Suprapubic skin (tissue), 4 donors: ENCODE measurements around the gene ELP1. TPM values are rescaled to one million over a fixed set of nuclear protein-coding genes. Genes with fewer than 3 reads are reported as not detected.
A peak's percentile ranks its signal among the peaks of the same experiment; 100 is the strongest.

Source experiments
- DNase-seq, 2 donors: peaks; one replicate each; pipeline ENCODE4 v3.0.0-alpha.2; 2019; ENCODE audit warnings: low spot score in 2 of 2
- H3K27ac ChIP-seq: fragments of 200-600 bp; sonication (generic); one replicate; pipeline ENCODE4 v1.5.1; 2019
- H3K27me3 ChIP-seq: fragments of 200-600 bp; sonication (generic); one replicate; pipeline ENCODE4 v1.5.1; 2019
- H3K36me3 ChIP-seq: fragments of 200-600 bp; sonication (generic); one replicate; pipeline ENCODE4 v1.5.1; 2019
- H3K4me1 ChIP-seq: fragments of 200-600 bp; sonication (generic); one replicate; pipeline ENCODE4 v1.5.1; 2019
- H3K4me3 ChIP-seq: fragments of 200-600 bp; sonication (generic); one replicate; pipeline ENCODE4 v1.5.1; 2019; ENCODE audit warnings: mild to moderate bottlenecking
- H3K9me3 ChIP-seq: fragments of 200-600 bp; sonication (generic); one replicate; pipeline ENCODE4 v1.5.1; 2019
- CTCF ChIP-seq, 2 donors: fragments of 200-600 bp in 1 of 2; fragments of 450-650 bp in 1 of 2; sonication (generic) in 1 of 2; IDR thresholded peaks; one replicate each; pipeline ENCODE4 v1.5.1; 2016 to 2019; ENCODE audit warnings: antibody characterized with exemption in 2 of 2, mild to moderate bottlenecking in 1 of 2, moderate library complexity in 1 of 2
- EP300 ChIP-seq: sonication (generic); formaldehyde crosslinking; IDR thresholded peaks from one replicate; pipeline ENCODE4 v1.6.1; 2017; ENCODE audit warnings: antibody characterized with exemption
- POLR2A ChIP-seq, 2 donors: fragments of 450-650 bp; IDR thresholded peaks; one replicate each; pipeline ENCODE4 v1.6.1; 2017; ENCODE audit warnings: antibody characterized with exemption in 2 of 2, mild to moderate bottlenecking in 2 of 2, moderate library complexity in 2 of 2
- POLR2AphosphoS5 ChIP-seq, 3 donors: sonication (generic); formaldehyde crosslinking; IDR thresholded peaks; one replicate each; pipeline ENCODE4 v1.6.1; 2017; ENCODE audit warnings: antibody characterized with exemption in 3 of 3
- WGBS: methylation state at CpG from one replicate; pipeline ENCODE4 v1.1.5; 2018; 5-methylcytosine and 5-hydroxymethylcytosine counted together
- total RNA-seq, 4 donors: library from RNA; depleted of rRNA; stranded (reverse); fragments of >200 nt; gene quantifications; one replicate each; pipeline ENCODE4 v1.1.0, GENCODE V29; 2016

ELP1 gene
- 10 to 100 TPM; 22.2 to 34.2 (median 23.2) TPM for total RNA-seq

GRCh38 chr9:108933718-108934322 is at the start of gene ELP1:
Gene ELP1, minus strand, starts transcription at chr9:108934124. Its CDS starts 2,978 bp downstream, at chr9:108931146.
- peak; percentile 94 to 95 for DNase-seq
- WGBS = under 1% methylated on average over 26 of the region's 48 CpGs

GRCh38 chr9:108980893-108981292 is 47.0 kb upstream of the ELP1 start:
- TF ChIP-seq CTCF (IDR thresholded peaks at IDR 0.05) (no peak), EP300 (no peak), POLR2A (IDR thresholded peaks at IDR 0.05) (no peak), POLR2AphosphoS5 (IDR thresholded peaks at IDR 0.05) (no peak)
- 70% methylated on average over 2 of the region's 2 CpGs for WGBS
- DNase-seq = no peak
- no peak overlapping the region for H3K27ac ChIP-seq
- no peaks in the 10 kb centered on the region for H3K36me3 ChIP-seq
- H3K4me3 ChIP-seq = no peak overlapping the region
- no peaks in the 10 kb centered on the region for H3K27me3 ChIP-seq
- peaks cover 5% of the 10 kb centered on the region for H3K4me1 ChIP-seq
- H3K9me3 ChIP-seq = no peaks in the 10 kb centered on the region

More at GRCh38 chr9:108933718-108934322, at the start of gene ELP1:
- no peaks in the 10 kb centered on the region for H3K9me3 ChIP-seq
- peaks cover 26% of the 10 kb centered on the region for H3K4me1 ChIP-seq
- no peaks in the 10 kb centered on the region for H3K27me3 ChIP-seq
- peak in 2 of 3 donors; percentile 36 to 67 for TF ChIP-seq POLR2AphosphoS5 (IDR thresholded peaks at IDR 0.05)
- peak in 1 of 2 donors; percentile 40 for TF ChIP-seq POLR2A (IDR thresholded peaks at IDR 0.05)
- peak in 1 of 2 donors; percentile 18 for TF ChIP-seq CTCF (IDR thresholded peaks at IDR 0.05)
- no peak for TF ChIP-seq EP300
- H3K36me3 ChIP-seq = peaks cover 9% of the 10 kb centered on the region
- H3K27ac ChIP-seq = peak within 1 kb of the TSS; percentile 85
- H3K4me3 ChIP-seq = peak within 1 kb of the TSS; percentile 87

GRCh38 chr9:108978205-108978604 is 44.3 kb upstream of the ELP1 start:
- no peak overlapping the region for H3K4me3 ChIP-seq
- DNase-seq = no peak
- no peaks in the 10 kb centered on the region for H3K36me3 ChIP-seq
- no peak overlapping the region for H3K27ac ChIP-seq
- peaks cover 7% of the 10 kb centered on the region for H3K4me1 ChIP-seq
- WGBS = 17% methylated on average over 1 of the region's 1 CpG
- TF ChIP-seq POLR2A (IDR thresholded peaks at IDR 0.05) (no peak), CTCF (IDR thresholded peaks at IDR 0.05) (no peak), POLR2AphosphoS5 (IDR thresholded peaks at IDR 0.05) (no peak), EP300 (no peak)
- no peaks in the 10 kb centered on the region for H3K27me3 ChIP-seq
- no peaks in the 10 kb centered on the region for H3K9me3 ChIP-seq

- H3K9me3 ChIP-seq = no peaks in the 10 kb centered on the region
- H3K4me3 ChIP-seq = no peak overlapping the region
- WGBS = 77% methylated on average over 5 of the region's 5 CpGs
- H3K4me1 ChIP-seq = peaks cover 12% of the 10 kb centered on the region
- no peaks in the 10 kb centered on the region for H3K27me3 ChIP-seq
- DNase-seq = no peak
- H3K27ac ChIP-seq = no peak overlapping the region
- H3K36me3 ChIP-seq = peaks cover 9% of the 10 kb centered on the region
- no peak for TF ChIP-seq POLR2A (IDR thresholded peaks at IDR 0.05)
- TF ChIP-seq EP300 = no peak
- no peak for TF ChIP-seq POLR2AphosphoS5 (IDR thresholded peaks at IDR 0.05)
Observed at GRCh38 chr9:108973895-108974294, 40.0 kb upstream of the ELP1 start.

GRCh38 chr9:108972626-108973209 is 38.8 kb upstream of the ELP1 start:
- Histone ChIP-seq H3K36me3 (peaks cover 9% of the 10 kb centered on the region), H3K4me3 (no peak overlapping the region), H3K27ac (no peak overlapping the region), H3K9me3 (no peaks in the 10 kb centered on the region), H3K27me3 (no peaks in the 10 kb centered on the region), H3K4me1 (peaks cover 7% of the 10 kb centered on the region)
- DNase-seq = no peak
- TF ChIP-seq POLR2AphosphoS5 (IDR thresholded peaks at IDR 0.05) (no peak), CTCF (IDR thresholded peaks at IDR 0.05) (no peak), POLR2A (IDR thresholded peaks at IDR 0.05) (no peak), EP300 (no peak)
- WGBS = 50% methylated on average over 2 of the region's 2 CpGs
